Ramos (cell line): Measurements from ENCODE around the gene PHC2.

ENCODE experiments used
- in situ Hi-C: fragments of 300-500 bp; cut with MboI; formaldehyde crosslinking; loops from one replicate; pipeline ENCODE4 v1.14.3; 2022; ENCODE audit warnings: low sequenced_read_pairs; ENCODE audit not compliant: unreplicated experiment

Gene PHC2

GRCh38 chr1:33338440-33339211, 92.3 kb downstream of the PHC2 start:
- in situ Hi-C loops, result no loop called here

GRCh38 chr1:33338048-33338439, 92.9 kb downstream of the PHC2 start:
- in situ Hi-C loops, result no loop called here

GRCh38 chr1:33337441-33337840, 93.5 kb downstream of the PHC2 start:
- in situ Hi-C loops, result no loop called here

- in situ Hi-C loops, result no loop called here
These were observed 94.3 kb downstream of the PHC2 start for GRCh38 chr1:33336580-33336979.

GRCh38 chr1:33335020-33335419, 95.9 kb downstream of the PHC2 start:
- in situ Hi-C loops, result no loop called here

- in situ Hi-C loops, result no loop called here
These were observed 96.8 kb downstream of the PHC2 start for GRCh38 chr1:33334081-33334552.

- in situ Hi-C loops, result no loop called here
These were observed 98.0 kb downstream of the PHC2 start for GRCh38 chr1:33332881-33333280.

- in situ Hi-C loops, result no loop called here
These were observed 98.5 kb downstream of the PHC2 start for GRCh38 chr1:33332357-33332789.

GRCh38 chr1:33331444-33332356, 99.2 kb downstream of the PHC2 start:
- in situ Hi-C loops, result no loop called here

GRCh38 chr1:33330906-33331305, 100.0 kb downstream of the PHC2 start:
- in situ Hi-C loops, result no loop called here

GRCh38 chr1:33330361-33330890, 100.5 kb downstream of the PHC2 start:
- in situ Hi-C loops, result no loop called here

GRCh38 chr1:33329600-33330305, 101.1 kb downstream of the PHC2 start:
- in situ Hi-C loops, result no loop called here

GRCh38 chr1:33328817-33329216, 102.1 kb downstream of the PHC2 start:
- in situ Hi-C loops, result no loop called here

GRCh38 chr1:33327587-33328325, 103.1 kb downstream of the PHC2 start:
- in situ Hi-C loops, result no loop called here

- in situ Hi-C loops, result no loop called here
These were observed 104.1 kb downstream of the PHC2 start for GRCh38 chr1:33326785-33327184.

- in situ Hi-C loops, result no loop called here
These were observed 106.0 kb downstream of the PHC2 start for GRCh38 chr1:33324677-33325575.

- in situ Hi-C loops, result no loop called here
These were observed 107.0 kb downstream of the PHC2 start for GRCh38 chr1:33323663-33324477.
